Stimulated activated CD8-positive, alpha-beta memory T cell treated with anti-CD3 and anti-CD28 coated beads, Interleukin-7, amount 100 ng/mL, for 4 hours (primary cell): ENCODE measurements around the gene ADGRG4.
"Not testable (repeated sequence)": the region's sequence is repeated elsewhere in the genome, so short reads cannot be mapped to it uniquely, and the experiment has no call there.

Experiments
- DNase-seq, 2 donors: peaks; one replicate each; pipeline ENCODE4 v3.0.0-alpha.2; 2020; ENCODE audit warnings: low read depth in 2 of 2

The ADGRG4 gene

GRCh38 chrX:136380010-136380769 lies 79.4 kb downstream of the ADGRG4 start:
- DNase-seq: no peak

DNA sequence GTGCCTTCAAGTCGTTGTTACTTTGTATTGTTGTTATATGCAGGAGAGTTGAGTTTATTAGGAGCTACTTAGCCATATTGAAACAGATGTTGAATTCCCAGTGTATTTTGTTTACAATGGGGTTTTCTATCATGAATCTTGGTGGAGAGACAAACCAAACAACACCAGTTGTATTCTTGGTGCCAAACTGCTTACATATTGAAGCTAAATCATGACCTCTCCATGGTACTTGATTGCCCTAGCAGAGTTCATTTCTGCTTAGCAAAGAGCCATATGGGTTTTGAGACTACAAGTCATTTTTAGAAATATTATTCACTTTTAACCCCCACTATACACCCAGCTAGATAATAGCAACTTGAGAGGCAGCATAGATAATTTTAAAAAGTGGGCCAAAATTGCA lies 85.4 kb downstream of the ADGRG4 start:
- no peak for DNase-seq

DNA sequence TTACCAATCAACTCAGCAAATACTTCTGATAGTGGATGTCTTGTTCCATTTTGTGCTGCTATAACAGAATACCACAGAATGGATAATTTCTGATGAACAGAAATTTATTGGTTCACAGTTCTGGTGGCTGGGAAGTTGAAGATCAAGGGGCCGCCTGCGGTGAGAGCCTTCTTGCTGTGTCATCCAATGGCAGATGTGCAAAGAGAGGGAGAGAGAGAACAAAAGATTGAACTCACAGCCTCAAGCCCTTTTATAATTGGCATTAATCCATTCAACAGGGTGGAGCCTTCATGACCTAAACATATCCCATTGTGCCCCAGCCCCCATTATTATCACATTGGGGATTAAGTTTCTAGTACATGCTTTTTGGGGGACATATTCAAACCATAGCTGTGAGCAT lies 86.1 kb downstream of the ADGRG4 start:
- DNase-seq: no peak

DNA sequence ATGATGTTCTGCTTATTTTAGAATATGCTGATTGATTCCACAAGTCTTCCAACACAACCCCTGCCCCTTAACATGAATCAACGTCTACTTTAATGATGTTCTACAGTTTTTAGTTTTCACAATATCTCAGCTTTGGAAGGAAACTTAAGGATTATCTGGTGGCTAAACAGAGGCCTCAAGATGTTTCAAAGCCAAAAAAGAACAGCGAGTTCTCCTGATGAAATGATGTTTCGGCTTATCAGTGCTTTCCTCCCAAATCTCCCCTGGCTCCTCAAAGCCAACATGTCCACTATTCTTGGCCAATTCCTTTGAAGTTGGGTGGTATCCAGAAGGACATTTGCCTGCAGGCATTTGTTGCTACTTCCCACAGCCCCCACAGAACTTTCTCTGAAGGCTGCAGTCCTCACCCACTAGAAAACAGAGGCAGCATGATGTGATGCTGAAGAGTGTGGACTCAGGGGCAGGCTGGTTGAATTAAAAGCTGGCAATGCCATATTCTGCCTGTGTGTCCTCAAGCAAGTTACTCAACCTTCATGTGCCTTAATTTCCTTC lies 87.3 kb downstream of the ADGRG4 start:
- no peak for DNase-seq

DNA sequence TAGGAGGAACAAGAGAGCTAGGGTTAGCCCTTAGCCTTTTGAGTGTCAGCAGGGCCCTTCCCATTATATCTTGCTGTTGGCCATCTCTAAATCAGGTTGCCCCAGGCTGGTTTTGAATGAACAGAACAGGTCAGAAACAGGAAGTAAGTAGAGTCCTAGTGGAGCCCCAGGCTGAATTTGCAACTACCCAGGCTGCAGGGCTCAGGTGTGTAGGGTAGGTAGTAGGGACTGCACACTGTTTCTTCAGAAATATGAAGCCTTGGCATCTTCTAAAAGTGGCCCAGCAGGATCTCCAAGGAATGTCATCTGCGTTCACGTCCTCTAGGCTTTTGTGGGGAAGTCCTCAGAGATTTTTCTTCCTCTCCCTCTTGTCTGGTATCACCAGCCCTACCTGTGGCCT lies 90.2 kb downstream of the ADGRG4 start:
- DNase-seq: no peak

DNA sequence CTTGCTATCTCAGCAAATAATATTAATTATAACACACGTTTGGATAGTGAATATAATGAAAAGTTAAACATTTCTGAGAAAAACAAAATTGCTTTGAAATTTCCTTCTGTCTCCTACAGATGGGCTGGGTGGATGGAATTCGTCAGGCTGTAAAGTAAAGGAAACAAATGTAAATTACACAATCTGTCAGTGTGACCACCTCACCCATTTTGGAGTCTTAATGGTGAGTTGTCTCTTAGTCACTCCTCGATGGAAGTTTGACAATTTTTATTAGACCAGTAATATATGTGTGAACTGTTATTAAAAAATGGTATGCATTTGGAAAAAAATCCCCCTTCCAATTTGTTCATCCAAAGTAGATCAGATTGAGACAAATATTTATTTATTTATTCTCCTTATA lies 94.5 kb downstream of the ADGRG4 start:
- DNase-seq: no peak

DNA sequence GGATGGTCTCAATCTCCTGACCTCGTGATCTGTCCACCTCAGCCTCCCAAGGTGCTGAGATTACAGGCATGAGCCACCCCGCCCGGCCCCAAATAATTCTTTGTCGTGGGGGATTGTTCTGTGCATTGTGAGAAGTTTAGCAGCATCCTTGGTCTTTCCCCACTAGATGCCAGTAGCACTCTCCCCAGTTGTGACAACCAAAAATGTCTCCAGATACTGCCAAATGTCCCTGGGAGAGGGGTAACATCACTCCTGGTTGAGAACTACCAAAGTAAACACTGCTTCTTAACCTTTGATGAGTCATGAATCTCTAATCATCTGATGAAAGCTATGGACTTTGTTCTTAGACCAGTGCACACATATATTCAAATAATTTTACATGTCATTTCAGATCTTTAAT lies 96.2 kb downstream of the ADGRG4 start:
- DNase-seq: no peak

- no peak for DNase-seq
Observed at GRCh38 chrX:136405126-136405525, 104.4 kb downstream of the ADGRG4 start.

DNA sequence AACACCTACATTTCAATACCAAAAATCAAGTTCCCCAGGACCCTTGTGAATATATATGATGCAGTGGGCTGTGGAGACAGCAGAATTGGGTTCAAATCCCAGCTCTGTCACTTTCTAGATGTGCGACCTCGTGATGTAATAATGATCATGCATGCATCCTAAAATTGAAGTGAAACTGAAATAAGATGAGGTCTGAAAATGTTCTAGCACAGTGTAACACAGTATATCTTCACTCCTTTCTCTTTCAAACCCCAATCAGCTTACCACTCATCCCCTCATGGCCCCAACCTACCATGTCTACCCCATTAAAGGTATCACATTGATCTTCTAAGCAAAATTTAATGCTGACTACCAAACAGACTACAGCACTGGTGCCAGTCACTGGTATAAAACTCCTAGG lies 117.0 kb downstream of the ADGRG4 start:
- no peak for DNase-seq

DNA sequence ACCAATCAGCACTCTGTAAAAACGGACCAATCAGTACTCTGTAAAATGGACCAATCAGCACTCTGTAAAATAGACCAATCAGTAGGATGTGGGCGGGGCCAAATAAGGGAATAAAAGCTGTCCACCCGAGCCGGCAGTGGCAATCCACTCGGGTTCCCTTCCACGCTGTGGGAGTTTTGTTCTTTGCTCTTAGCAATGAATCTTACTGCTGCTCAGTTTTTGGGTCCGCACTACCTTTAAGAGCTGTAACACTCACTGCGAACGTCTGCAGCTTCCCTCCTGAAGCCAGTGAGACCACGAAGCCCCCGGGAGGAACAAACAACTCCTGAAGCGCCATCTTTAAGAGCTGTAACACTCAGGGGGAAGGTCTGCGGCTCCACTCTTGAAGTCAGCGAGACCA lies 120.6 kb downstream of the ADGRG4 start:
- no peak for DNase-seq

- no peak for DNase-seq
Observed at GRCh38 chrX:136423724-136424123, 123.0 kb downstream of the ADGRG4 start.

- DNase-seq: no peak
Observed at GRCh38 chrX:136425996-136426395, 125.2 kb downstream of the ADGRG4 start.

GRCh38 chrX:136431625-136432024 lies 130.9 kb downstream of the ADGRG4 start:
- no peak for DNase-seq

DNA sequence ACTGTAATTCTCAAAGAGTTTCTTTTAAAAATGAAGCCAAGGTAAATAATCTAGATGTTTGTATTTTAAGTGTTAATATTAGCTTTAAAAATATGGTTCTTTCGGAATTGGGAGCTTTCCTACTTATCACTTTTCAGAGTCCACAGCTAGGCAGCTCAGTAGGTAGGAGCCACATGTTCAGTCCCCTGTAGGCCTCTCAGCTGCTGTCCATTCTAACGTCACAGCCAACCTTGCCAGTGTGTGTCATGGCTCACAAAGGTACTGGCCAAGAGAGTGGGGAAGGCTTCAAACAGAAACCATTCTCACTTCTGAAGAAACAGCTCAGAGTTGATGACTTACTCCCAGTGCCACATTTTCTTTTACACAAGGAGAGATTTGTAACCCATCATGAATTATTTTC lies 137.0 kb downstream of the ADGRG4 start:
- no peak for DNase-seq

- no peak for DNase-seq
Observed at GRCh38 chrX:136438192-136438591, 137.4 kb downstream of the ADGRG4 start.

DNA sequence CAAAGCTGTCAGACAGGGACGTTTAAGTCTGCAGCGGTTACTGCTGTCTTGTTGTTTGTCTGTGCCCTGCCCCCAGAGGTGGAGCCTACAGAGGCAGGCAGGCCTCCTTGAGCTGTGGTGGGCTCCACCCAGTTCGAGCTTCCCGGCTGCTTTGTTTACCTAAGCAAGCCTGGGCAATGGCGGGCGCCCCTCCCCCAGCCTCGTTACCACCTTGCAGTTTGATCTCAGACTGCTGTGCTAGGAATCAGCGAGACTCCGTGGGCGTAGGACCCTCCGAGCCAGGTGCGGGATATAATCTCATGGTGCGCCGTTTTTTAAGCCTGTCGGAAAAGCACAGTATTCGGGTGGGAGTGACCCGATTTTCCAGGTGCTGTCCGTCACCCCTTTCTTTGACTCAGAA lies 144.9 kb downstream of the ADGRG4 start:
- DNase-seq: not testable (repeated sequence)

DNA sequence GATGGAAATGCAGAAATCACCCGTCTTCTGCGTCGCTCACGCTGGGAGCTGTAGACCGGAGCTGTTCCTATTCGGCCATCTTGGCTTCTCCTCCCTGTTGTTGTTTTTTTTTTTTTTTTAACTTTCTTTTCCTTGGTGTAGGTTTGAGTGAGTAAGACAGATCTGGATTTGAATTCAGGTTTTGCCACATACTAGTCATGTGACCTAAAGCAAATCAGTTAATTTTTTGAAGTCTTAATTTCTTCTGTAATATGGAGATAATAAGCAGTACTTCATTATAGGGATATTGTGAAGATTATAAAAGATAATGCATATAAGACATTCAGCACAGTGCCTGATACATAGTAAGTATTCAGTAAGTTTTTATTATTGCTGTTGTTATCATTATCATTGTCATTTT lies 145.4 kb downstream of the ADGRG4 start:
- DNase-seq: no peak

DNA sequence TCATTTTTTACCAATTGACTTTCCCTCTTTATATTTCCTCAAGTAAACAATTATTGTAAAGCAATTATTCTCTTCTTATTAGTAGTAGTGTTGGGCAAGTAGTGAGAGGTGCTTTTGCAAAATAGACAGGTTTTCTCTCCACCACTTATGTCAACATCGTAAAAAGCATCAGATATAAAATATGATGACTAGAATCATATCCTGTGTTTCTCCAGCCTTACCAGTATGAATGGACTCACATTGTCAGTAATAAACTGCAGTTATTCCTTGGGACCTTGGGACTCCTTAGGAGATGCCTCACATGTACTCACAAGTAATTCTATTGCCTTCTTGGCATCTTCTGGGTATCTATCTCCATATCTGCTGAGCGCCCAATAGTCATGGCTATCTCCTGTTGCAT lies 146.5 kb downstream of the ADGRG4 start:
- DNase-seq: no peak

DNA sequence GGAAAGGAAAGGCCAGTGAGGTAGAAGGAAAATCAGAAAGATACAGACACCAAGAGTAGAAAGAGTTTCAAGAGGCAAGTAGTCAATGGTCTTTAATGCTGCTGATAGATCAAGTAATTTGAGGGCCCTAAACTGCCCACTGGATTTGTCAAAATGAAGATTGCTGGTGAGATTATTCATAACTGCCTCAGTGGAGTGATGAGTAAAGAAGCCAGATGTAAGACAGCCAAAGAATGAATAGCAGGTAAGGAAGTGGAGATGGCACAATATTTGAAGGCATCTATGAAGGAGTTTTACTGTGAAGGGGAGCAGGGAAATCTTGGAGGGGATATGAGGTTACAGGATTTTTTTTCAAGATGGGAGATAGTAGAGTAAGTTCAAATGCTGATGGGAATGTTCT lies 147.2 kb downstream of the ADGRG4 start:
- DNase-seq: no peak

DNA sequence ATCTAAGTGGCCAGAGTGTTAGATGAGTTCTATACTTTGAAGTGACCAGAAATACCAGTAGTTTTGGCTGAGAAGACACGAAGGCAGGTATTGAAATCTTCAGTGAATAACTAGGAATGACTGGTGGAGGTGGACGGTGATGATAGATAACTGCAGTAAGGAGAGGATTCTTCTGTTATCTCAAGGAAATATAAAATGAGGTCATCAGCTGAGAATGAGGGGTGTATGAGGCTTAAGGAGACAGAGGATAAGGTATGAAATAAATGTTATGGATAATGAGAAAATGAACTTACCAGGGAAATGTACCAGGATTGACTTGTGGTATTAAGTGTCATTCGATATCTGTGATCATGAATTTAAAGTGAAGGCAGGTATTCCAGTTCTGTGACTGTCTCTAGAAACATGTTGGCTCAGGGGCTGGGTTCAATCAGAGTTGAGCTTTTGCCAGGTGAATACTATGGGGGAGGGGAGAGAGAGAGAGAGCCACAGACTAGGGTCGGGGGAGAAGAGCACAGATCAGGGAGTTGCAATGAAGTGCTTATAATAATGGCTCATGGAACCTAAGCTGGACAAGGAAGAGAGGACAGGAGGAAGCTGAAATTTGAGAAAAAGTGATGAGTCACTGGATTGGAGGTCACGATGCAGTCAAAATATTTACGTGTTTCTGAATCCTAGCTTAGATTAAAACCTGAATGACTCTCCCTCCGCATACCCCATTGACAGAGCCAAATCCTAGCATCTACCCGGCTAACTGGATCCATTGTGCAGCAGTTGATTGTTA lies 149.5 kb downstream of the ADGRG4 start:
- no peak for DNase-seq

GRCh38 chrX:136452614-136453013 lies 151.9 kb downstream of the ADGRG4 start:
- DNase-seq: no peak

- no peak for DNase-seq
Observed at GRCh38 chrX:136453114-136453513, 152.4 kb downstream of the ADGRG4 start.

DNA sequence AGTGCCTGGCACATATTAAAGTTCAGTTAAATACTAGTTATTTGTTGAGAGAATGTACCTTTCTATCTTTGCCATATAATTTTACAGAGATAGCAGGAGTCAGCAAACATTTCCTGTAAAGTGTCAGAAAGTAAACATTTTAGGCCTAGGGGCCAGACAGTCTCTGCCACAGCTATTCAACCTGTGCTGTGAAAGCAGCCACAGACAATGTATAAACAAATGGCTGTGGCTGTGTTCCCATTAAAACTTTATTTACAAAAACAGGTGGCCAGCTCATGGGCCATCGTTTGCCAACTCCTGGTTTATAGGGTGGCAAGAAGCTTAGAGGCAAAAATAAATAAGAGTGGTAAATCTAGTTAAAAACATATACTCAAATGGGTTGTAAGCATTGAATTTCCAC lies 153.0 kb downstream of the ADGRG4 start:
- no peak for DNase-seq
